GM10266 (cell line): ENCODE measurements around the gene CD3E.

Experiments used
- DNase-seq: peaks from one replicate; pipeline ENCODE4 v3.0.0; 2012; ENCODE audit errors: extremely low spot score
- TF ChIP-seq, protein P1 (sequence below): IDR thresholded peaks from 2 replicates; pipeline ENCODE4 v1.5.1; 2012; ENCODE audit warnings: mild to moderate bottlenecking, low read depth; ENCODE audit not compliant: control insufficient read depth, insufficient read depth; ENCODE audit errors: missing control alignments

CD3E gene

GRCh38 chr11:118353084-118353710 lies 48.7 kb downstream of the CD3E start:
- TF ChIP-seq, protein P1, sequence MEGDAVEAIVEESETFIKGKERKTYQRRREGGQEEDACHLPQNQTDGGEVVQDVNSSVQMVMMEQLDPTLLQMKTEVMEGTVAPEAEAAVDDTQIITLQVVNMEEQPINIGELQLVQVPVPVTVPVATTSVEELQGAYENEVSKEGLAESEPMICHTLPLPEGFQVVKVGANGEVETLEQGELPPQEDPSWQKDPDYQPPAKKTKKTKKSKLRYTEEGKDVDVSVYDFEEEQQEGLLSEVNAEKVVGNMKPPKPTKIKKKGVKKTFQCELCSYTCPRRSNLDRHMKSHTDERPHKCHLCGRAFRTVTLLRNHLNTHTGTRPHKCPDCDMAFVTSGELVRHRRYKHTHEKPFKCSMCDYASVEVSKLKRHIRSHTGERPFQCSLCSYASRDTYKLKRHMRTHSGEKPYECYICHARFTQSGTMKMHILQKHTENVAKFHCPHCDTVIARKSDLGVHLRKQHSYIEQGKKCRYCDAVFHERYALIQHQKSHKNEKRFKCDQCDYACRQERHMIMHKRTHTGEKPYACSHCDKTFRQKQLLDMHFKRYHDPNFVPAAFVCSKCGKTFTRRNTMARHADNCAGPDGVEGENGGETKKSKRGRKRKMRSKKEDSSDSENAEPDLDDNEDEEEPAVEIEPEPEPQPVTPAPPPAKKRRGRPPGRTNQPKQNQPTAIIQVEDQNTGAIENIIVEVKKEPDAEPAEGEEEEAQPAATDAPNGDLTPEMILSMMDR: peak; percentile 43

DNA sequence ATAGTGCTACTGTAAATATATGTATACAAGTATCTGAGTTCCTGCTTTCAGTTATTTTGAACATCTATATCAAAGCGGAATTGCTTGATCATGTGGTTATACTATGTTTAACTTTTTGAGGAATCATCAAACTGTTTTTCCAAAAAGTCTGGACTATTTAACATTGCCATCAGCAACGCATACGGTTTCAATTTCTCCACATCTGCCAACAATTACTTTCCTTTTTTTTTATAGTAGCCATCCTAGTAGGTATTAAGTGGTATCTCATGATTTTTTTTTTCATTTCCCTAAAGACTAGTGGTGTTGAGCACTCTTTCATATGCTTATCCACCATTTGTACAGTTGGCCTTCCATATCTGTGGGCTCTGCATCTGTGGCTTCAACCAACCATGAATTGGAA lies 53.5 kb downstream of the CD3E start:
- TF ChIP-seq, protein P1: no peak

More at GRCh38 chr11:118353084-118353710, 48.7 kb downstream of the CD3E start:
- no peak for DNase-seq

DNA sequence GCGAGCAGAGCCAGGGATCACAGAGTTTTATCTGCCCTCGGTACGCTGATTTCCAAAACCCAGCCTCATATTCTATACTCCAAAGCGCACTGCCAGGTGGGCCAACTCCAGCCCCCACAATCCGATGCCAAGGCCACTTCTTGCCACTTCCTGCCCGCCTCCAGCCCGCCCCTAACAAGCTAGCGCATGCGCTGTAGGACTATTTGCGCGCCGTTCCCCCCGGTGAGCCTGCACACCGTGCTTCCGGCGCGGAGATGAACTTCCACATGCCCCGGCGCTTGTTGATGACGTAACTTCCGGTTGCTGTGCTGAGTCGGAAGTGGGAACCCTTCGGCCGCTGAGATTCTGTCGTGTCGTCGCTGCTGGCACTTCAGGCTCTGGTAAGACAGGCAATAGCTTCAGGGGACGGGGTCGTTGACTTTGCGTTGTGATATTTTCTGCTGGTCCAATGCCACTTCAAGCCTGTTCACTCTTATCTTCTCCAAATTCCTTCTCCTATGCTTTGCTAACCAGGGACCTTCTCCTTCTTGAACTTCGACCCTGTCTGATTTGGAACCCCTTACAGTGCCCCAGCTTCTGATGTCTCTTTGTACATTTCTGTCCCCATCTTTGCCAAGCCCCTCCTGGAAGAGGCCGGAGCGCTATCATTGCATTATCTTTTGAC lies 54.9 kb downstream of the CD3E start, which contains the start of gene UBE4A:
Gene UBE4A, plus strand, starts transcription at position 306 of the 664 bp plus-strand sequence. CDS start 5,481 bp downstream, outside the sequence.
- TF ChIP-seq, protein P1: no peak
- DNase-seq: peak; percentile 84

More for the DNA sequence above, 53.5 kb downstream of the CD3E start:
- DNase-seq: no peak

GRCh38 chr11:118364956-118365615 lies 60.6 kb downstream of the CD3E start:
- TF ChIP-seq, protein P1: no peak
- DNase-seq: no peak
